HG02610 (cell line): Measurements from ENCODE around the gene TSPAN3.

Experiments used
- ATAC-seq: cut with Tn5 transposase; IDR thresholded peaks from one replicate; pipeline ENCODE4 v1.9.1; 2021; ENCODE audit warnings: mild to moderate bottlenecking, moderate library complexity; ENCODE audit not compliant: unreplicated experiment

Gene TSPAN3

DNA sequence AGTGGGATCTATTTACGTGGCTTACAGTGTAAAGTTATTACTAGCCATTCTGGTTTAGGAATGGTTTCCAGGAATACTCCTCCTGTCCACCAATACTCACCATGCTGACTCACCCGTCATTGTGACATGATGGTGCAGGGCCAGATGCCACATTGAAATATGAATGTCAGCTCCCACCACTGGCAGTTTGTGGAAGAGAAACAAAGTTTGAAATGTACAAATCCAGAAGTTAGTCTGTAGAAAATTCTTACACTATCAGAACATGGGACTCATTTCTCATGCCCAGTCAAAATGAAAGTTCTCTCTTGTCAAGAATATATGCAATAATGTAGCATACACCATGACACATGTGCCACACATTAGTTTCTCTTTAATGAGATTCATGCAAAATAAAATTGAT lies 14.4 kb upstream of the TSPAN3 start:
- peak; percentile 53 for ATAC-seq

DNA sequence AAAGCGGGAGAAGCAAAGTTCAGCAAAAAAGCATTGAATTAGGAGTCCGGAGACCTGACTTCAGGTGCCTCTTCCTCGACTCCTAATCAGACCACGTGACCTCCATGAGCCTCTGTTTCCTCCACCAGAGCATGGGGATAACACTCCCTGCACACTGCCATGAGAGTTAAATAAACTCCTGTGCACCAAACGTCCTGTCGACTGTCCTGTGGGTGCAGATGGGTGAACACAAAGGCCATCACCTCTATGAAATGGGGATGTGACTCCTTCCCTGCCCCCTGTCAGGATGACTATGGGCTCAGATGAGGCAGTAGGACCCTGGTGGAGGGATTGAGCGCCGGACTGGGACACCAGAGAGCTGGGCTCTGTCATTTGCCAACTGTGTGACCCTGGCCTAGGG lies 13.5 kb upstream of the TSPAN3 start:
- ATAC-seq: no peak

DNA sequence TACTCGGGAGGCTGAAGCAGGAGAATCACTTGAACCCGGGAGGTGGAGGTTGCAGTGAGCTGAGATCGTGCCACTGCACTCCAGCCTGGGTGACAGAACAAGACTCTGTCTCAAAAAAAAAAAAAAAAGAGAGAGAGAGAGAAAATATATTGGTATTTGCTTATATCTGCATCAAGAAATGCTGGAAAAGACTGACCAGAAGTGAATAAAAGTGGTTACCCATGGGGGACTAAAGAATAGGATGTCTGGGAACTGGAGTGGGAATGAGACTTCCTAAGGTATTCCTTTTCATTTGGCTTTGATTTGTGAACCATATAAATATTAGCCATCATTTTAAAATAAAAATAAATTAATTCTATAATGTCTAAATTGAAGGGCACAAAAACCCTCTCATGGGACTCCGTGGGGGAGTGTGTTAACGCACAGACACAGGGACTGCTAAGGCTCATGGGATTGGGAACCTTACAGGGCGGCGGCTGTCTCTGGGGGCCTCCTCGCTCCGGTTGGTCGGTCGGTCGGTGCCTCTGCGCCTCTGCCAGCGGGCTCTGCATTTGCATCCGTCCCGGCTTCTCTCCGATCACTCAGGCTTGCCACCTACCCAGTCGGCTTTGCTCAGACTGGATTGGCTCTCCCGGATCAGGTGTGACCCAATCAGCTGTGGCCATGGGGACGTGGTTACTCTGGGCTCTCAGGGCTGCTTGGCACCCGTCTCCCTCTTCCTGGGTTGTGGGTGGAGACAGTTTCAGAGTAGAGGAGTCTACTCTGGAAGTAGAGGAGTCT lies 12.7 kb upstream of the TSPAN3 start:
- ATAC-seq: peak; percentile 67

DNA sequence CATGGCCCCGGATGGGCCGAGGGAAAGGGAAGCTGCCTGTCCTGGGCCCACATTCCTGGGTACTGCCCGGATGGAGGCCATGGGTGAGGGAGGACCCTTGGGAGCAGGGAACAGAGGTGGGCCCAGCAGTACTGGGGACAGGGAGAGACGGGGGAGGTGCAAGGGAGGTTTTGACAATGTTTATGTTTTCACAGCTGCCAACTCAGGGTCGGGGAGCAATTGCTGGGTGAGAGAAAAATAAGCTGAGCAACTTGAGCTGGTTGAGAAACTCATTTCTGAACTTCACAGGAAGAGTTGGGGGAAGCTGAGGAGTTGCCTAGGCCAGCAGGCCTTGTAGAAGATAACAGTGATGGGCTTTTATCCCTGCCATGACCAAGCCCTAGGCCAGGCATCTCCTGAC lies 11.1 kb upstream of the TSPAN3 start:
- no peak for ATAC-seq

DNA sequence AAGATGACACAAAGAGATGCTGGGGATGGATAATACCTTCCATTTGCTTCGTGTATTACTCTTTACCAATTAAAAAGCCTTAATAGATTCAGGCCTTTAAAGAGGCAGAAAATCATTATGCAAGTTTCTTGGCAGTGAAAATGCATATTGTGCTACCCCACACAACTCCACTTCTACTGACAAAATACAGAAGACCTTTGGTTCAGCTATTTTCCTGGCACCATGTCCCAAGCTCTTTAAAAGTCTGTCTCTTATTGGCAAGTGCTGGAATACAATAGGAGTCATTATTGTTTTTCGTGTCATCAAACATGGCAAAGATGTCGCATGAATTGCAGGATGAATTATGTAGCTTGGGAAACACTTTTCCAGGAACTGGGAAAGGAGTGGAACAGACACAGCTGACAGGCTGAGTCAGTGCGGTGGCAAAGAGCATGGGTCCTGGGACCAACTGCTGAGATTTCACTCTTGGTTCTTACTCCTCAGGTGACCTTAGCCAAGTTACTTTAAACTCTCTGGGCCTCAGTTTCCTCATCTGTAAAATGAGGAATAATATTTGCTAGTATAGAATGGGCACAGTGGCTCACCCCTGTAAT lies 5.5 kb upstream of the TSPAN3 start:
- no peak for ATAC-seq

DNA sequence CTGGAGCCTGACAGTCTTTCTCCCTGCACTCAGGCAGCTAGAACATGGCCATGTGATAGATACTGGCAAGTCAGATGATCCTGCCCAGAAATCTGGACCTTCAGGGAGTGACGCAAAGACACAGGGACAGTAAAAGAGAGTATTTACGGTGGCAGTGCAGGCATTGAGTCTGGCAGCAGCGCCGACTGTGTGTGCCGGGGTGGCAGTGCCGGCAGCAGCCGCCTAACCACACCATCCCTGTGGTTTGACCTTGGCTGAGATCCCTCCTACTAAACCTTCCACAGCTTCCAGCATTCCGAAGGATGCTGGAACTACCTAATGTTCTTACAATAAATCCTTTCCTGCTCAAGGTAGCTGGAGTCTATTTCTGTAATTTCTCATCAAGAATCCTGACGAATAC lies 4.6 kb upstream of the TSPAN3 start:
- no peak for ATAC-seq

DNA sequence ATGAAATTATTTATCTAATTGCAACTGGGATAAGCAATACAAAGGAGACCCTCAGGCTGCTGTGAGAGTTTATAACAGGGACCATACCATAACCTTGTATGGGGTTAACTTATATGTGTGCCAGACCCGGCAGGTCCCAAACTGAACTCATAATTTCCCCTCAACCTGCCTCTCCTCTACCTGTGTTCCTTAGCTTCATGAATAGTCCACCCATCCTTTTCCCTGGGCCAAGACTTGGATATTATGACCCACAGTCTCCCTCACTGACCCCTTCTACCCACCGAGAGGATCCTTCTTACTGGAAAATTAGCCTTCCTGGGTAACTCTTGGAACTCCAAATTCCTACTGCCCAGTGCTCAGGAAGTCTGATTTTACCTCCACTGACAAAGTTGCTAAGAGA lies 3.4 kb upstream of the TSPAN3 start:
- ATAC-seq: no peak

DNA sequence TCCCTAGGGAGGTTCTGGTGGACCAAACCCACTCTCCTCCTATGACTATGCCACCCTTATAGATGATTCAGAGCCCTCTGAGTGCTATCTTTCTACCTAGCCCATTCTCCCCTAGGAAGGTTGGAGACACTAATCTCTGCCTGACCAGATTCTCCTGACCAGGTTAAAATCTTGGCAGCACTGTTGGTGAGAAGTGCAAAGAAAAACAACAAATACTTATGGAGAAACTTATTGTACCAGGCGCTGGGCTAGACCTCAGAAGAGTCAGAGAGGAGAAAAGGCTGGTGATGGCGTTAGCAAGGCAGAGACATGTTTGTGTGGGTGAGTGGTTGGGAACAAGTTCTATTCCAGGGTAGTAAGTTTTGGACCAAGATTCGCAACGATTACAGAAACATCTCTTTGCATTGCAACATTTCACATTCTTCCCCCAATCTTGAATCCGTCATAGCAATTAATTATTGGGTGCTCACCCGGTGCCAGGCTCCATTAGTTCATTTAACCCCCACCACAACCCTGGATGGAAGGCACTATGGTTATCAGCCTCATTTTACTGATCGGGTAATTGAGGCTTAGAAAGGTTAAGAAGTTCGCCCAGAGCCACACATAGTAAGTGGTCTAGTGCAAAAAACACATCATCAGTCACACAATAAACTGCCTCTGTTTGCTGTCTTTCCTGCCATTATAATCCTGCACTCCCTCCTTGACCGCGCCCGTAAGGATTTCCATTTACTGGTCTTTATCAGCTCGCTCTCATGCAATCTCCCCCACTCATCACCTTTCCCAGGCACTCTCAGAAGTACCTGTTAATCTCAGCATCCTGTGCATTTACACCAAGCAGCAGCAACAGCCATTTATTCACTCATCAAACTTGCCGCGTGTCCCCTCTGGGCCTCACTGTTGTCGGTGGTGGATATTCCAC lies 655 bp upstream of the TSPAN3 start:
- no peak for ATAC-seq

DNA sequence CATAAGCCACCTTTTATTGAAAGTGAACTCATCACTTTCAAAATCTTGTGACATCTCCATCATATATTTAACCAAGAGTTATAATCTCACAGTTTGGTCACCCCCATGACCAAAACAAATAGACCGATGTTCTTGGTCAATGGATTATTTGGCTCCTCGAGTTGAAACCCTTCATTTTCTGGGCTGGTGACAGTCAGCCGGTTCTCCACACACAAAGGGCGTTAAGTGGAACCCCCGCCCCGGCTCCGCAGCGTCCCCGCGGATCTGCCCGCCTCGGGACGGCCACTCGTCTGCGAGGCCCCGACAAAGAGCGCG lies 772 bp downstream of the TSPAN3 start:
- no peak for ATAC-seq

DNA sequence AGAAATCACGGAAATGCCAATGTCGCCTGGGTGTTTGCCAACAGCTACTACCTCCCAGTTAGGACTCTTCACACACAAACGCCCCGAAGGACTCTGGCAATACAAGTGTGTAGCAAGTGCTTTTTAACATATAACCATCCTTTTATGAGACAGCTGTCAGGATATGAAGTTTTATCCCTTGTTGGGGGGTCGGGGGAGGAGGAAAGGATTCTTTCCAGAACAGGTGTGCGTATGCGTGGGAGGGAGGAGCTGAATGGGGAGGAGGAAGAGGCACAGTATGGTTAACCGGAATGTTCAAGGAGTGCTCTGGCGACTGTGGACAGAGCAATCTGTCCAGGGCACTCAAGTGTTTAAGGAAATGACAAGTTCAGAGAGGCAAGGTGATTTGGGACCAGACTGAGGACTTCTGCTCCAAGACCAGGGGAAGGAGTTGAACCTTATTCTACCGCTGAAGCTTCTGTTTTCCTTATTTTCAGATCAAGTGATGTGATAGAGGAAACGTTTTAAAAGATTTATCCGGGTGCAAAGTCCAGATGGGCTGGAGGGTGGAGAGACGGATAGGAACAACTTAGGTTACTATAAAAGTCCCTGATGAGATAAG lies 1.3 kb downstream of the TSPAN3 start:
- no peak for ATAC-seq

DNA sequence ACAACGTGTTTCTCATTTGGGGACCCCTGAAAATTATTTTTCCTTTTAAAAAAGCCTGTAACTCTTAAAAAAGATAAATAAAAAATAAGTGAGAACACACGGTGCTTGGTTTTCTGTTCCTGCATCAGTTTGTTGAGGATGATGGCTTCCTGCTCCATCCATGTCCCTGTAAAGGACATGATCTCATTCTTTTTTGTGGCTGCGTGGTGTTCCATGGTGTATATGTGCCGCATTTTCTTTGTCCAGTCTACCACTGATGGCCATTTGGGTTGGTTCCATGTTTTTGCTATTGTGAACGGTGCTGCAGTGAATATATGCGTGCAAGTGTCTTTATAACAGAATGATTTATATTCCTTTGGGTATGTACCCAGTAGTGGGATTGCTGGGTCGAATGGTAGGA lies 2.3 kb downstream of the TSPAN3 start:
- ATAC-seq: no peak

DNA sequence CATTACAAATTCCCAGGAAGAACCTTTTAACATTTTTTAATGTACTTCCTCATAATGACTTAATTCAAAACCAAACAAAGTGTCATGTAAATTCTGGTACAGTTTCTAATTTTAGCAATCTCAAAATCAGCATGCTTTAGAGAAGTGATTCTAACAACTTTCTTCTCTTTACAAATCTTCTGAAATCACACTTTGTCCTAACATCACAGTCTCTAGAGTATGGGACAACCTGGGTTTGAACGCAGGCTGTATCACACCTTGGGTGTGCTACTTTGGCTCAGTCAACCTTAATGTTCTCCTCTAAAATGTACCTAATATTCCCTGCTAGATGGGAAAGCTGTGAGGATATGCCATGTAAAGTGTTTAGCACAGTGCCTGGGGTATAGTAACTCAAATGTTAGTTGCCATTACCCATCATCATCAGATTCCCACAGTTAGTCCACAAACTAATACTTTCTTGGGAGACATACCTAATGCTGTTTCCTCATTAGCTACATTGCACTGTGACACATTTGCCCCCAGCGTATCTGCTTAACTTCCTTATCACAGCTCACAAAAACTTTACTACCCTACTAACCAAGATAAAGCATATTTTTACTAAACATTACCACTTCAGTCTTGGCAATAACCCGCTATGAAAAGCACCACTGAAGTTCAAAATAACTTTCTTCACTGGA lies 3.1 kb downstream of the TSPAN3 start:
- no peak for ATAC-seq

DNA sequence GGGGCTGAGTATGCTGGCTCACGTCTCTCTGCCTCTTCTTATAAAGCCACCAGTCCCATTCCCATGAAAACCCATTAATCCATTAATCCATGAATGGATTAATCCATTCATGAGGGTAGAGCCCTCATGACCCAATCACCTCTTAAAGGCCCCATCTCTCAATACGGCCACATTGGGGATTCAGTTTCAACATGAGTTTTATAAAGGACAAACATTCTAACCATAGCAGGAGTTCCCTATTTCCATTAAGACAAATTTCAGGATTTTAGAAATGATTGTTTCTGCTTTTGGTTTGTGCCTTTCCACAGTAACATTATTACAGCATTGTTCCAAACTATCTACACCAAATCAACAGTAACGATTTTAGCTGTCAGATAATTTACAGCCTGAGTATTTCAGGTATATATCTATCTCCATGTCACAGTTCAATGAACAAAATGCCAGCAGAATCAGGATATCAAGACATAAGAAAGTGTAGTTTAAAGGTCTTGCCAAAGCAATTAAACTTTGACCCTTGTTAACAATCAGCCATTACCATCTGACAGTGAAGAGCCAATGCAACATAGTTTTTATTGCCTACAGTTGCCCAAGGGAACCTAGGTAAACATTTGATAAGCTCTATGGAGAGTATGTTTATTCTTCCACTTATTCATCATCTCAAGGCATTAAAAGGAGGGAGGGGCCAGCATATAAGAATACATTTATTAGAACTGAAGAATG lies 3.8 kb downstream of the TSPAN3 start:
- ATAC-seq: no peak

DNA sequence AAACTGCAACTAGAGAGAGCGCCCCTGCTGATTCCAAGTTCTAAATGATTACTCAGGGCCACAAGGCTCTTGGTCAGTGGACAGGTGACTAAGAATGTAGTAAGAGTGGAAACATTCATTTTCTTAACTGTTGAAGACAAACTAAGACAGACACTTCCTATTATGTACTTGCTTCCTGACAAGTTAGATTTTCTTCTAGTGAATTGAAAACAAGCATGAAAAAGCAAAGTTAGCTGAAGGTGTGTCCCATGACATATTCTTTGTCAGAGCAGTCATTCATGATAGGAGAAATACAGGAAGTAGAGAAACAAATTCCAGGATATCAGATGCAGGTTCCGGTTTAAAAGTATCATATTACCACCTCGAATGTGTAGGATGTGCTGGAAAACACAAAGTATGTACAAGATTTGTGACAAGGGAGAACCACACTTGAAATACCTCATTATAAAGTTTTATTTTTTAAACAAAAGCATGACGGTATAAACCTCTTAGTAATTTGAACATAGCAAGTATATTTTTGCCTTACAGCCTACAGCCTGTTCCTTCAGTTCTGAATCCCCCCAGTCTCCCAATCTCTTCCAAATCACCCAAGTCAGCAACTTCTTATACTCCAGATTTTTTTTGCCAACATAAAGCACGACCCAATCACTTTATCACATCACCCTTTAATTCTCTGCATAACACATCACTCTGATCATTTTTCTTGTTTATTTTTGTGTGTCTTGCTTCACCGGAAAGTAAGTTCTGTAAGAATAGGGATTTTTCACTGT lies 6.2 kb downstream of the TSPAN3 start:
- ATAC-seq: no peak

DNA sequence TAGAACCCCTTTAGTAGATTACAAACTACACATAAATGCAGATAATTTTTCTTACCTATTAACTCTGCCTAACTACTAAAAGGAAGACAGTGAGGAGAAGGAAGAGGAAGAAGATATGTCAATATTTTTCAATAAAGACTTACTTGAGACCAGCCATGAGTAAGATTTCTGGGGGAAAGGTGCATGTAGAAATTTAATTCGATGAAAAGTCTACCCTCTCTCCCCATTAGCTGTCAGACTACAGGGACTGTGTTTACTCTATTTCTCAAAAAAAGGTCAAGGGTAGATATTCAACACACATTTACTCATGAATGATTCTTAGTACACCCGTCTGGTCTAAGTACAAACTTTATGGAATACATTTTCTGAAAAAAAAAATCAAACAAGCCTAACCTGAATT lies 6.8 kb downstream of the TSPAN3 start:
- ATAC-seq: no peak

DNA sequence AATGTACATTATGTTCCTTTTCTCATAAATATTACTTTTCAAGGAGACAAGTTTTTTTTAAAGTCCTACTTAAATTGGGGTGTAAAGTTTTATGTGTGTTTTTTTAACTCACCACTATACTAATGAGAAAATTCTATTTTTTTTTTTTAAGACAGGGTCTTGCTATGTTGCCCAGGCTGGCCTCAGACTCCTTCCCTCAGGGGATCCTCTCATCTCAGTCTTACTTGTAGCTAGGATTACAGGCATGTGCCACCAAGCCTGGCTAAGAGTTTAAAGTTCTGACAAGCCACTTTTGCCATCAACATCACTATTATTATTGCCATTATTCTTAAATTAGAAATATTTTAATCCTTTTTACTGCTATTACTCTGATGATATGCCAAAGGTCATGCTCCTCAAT lies 7.7 kb downstream of the TSPAN3 start:
- ATAC-seq: no peak

DNA sequence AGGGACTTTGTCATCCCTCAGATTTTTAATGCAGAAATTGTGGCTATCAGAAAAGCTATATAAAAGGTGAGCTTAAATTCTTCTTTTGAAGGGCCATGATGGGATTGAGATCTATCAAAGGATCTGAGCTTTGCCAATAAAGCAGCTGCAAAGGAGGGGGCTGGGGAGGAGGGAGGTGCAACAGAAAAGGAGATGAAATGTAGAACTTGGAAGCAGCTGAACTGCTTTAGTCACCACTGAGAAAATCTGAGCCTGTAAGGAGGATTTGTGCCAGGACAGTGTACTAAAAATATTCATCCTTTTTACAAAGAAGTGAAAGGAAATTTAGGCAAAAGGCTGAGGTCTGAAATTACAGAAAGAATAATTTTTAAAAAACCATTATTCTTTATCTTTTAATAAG lies 10.4 kb downstream of the TSPAN3 start:
- no peak for ATAC-seq

DNA sequence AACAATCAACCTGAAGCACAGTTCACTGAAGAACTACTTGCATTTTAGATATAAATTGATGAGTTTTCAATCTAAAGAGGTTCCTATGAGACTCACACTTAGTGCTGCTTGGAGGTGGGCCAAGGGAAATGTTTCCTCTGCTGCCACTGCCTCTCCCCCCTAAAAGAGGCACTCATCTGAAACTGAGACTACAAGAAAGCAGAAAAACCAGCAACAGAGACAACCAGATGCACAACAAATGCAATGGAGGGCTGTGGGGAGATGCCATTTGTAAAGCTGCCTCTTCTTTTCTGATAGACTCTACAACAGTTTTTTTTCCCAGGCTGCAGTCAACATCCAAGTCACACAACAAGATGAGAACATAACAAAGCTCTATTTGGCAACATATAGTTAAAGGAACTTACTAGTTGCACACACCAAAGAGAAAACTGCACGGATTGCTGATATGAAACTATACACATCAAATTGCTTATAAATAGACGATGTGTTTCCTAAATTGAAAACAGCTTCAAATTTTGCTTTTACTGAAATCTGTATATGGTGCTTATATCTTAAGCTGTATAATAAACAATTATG lies 11.0 kb downstream of the TSPAN3 start:
- no peak for ATAC-seq

DNA sequence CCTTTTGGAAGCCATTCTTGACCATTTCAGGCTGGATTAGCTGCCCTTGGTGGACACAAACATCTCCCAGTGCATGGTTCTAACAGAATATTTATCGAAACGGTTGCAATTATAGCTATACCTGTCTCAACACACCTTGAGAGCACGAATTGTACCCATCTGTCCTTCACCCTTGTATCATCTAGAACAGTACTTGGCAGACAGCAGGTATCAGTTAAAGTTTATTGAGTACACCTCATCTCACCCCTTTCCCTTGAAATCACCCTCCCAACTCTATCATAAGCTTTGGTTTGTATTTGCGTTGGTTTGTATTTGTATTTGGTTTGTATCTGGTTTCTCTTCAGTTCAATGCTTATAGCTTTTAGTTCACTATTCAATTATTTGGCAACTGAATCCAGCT lies 12.4 kb downstream of the TSPAN3 start:
- no peak for ATAC-seq
